ENCODE results near the gene PRORP. TPM values are rescaled to one million over a fixed set of nuclear protein-coding genes. Genes with fewer than 3 reads are reported as not detected.

Gene PRORP
- total RNA-seq, 3 donors from 2014 or later (not counting 1 experiment from before 2014, with no cell fraction given) = 18.3 to 35.8 (median 20.5) TPM

GRCh38 chr14:35140718-35141581 lies 18.6 kb downstream of the PRORP start:
- Mint-ChIP-seq H3K9me3 (no peaks in the 10 kb centered on the region), H3K4me1 (peaks cover 0 to 16% of the 10 kb centered on the region in 2 donors), H3K27ac (no peak overlapping the region), H3K27me3 (ENCODE audit: low read depth in 2 of 2) (no peaks in the 10 kb centered on the region), H3K4me3 (no peak overlapping the region), H3K36me3 (no peaks in the 10 kb centered on the region)
- H3K36me3 ChIP-seq (ENCODE audit: control insufficient read depth, insufficient read depth, low read length) = no peaks in the 10 kb centered on the region
- H3K27me3 ChIP-seq (ENCODE audit: control insufficient read depth, insufficient read depth, low read length) = no peaks in the 10 kb centered on the region
- peak; percentile 76 for TF ChIP-seq CTCF (IDR thresholded peaks at IDR 0.05)
- 92% methylated on average over 1 of the region's 2 CpGs for WGBS (ENCODE audit: insufficient coverage)
- no peak overlapping the region for H3K27ac ChIP-seq (ENCODE audit: low read length)
- H3K4me1 ChIP-seq (ENCODE audit: control insufficient read depth, insufficient read depth, low read length) = no peaks in the 10 kb centered on the region
- intact Hi-C loops (cut with micrococcal nuclease) = loop anchor here (1.0 kb wide), 2 partner anchors 272 to 281 kb away; no protein-coding TSS in a partner anchor
- no peaks in the 10 kb centered on the region for H3K9me3 ChIP-seq (ENCODE audit: control insufficient read depth, insufficient read depth, low read length)
- ATAC-seq = peak in 1 of 3 donors; percentile 81
- H3K4me3 ChIP-seq (ENCODE audit: low read length) = no peak overlapping the region
- peak in 1 of 2 donors; percentile 42 for DNase-seq

- no peaks in the 10 kb centered on the region for H3K4me1 ChIP-seq (ENCODE audit: control insufficient read depth, insufficient read depth, low read length)
- H3K27ac Mint-ChIP-seq = peak overlapping the region in 1 of 2 donors; percentile 46
- DNase-seq (no peak), ATAC-seq (no peak)
- no peaks in the 10 kb centered on the region for H3K9me3 Mint-ChIP-seq
- H3K27me3 ChIP-seq (ENCODE audit: control insufficient read depth, insufficient read depth, low read length) = no peaks in the 10 kb centered on the region
- H3K36me3 Mint-ChIP-seq = no peaks in the 10 kb centered on the region
- no peaks in the 10 kb centered on the region for H3K9me3 ChIP-seq (ENCODE audit: control insufficient read depth, insufficient read depth, low read length)
- intact Hi-C loops (cut with micrococcal nuclease) = no loop called here
- H3K4me1 Mint-ChIP-seq = peaks cover 5 to 11% of the 10 kb centered on the region in 2 donors
- no peak overlapping the region for H3K27ac ChIP-seq (ENCODE audit: low read length)
- WGBS (ENCODE audit: insufficient coverage) = 62% methylated on average over 1 of the region's 1 CpG
- H3K36me3 ChIP-seq (ENCODE audit: control insufficient read depth, insufficient read depth, low read length) = no peaks in the 10 kb centered on the region
- H3K4me3 Mint-ChIP-seq = no peak overlapping the region
- no peak overlapping the region for H3K4me3 ChIP-seq (ENCODE audit: low read length)
- H3K27me3 Mint-ChIP-seq (ENCODE audit: low read depth in 2 of 2) = no peaks in the 10 kb centered on the region
- TF ChIP-seq CTCF (IDR thresholded peaks at IDR 0.05) = no peak
Measured at GRCh38 chr14:35144029-35144428, 21.7 kb downstream of the PRORP start.

- no peaks in the 10 kb centered on the region for H3K9me3 Mint-ChIP-seq
- no peak overlapping the region for H3K27ac Mint-ChIP-seq
- intact Hi-C loops (cut with micrococcal nuclease) = no loop called here
- H3K4me1 Mint-ChIP-seq = peaks cover 5 to 20% of the 10 kb centered on the region in 2 donors
- DNase-seq = no peak
- no peak for TF ChIP-seq CTCF (IDR thresholded peaks at IDR 0.05)
- H3K4me3 Mint-ChIP-seq = no peak overlapping the region
- no peaks in the 10 kb centered on the region for H3K36me3 Mint-ChIP-seq
- Histone ChIP-seq H3K27me3 (ENCODE audit: control insufficient read depth, insufficient read depth, low read length) (no peaks in the 10 kb centered on the region), H3K27ac (ENCODE audit: low read length) (no peak overlapping the region), H3K4me3 (ENCODE audit: low read length) (no peak overlapping the region), H3K4me1 (ENCODE audit: control insufficient read depth, insufficient read depth, low read length) (no peaks in the 10 kb centered on the region), H3K9me3 (ENCODE audit: control insufficient read depth, insufficient read depth, low read length) (no peaks in the 10 kb centered on the region), H3K36me3 (ENCODE audit: control insufficient read depth, insufficient read depth, low read length) (peaks cover 5% of the 10 kb centered on the region)
- ATAC-seq = no peak
- WGBS (ENCODE audit: insufficient coverage) = 93% methylated on average over 5 of the region's 5 CpGs
- H3K27me3 Mint-ChIP-seq (ENCODE audit: low read depth in 2 of 2) = no peaks in the 10 kb centered on the region
Measured at GRCh38 chr14:35146711-35147149, 24.4 kb downstream of the PRORP start.
